SH-SY5Y (cell line): ENCODE results near the gene MUC2.

Experiments used
- GATA2 ChIP-seq: IDR thresholded peaks from 2 replicates; pipeline ENCODE4 v1.6.1; 2011; ENCODE audit warnings: mild to moderate bottlenecking, low read depth, low read length
- GATA3 ChIP-seq: IDR thresholded peaks from 2 replicates; pipeline ENCODE4 v1.6.1; 2011; ENCODE audit warnings: low read depth, mild to moderate bottlenecking, low read length, moderate library complexity

Gene MUC2

GRCh38 chr11:1118755-1119603 is 44.3 kb downstream of the MUC2 start:
- TF ChIP-seq GATA3, result no peak
- TF ChIP-seq GATA2, result no peak

GRCh38 chr11:1119604-1120146 is 45.0 kb downstream of the MUC2 start:
- TF ChIP-seq GATA2 (no peak), GATA3 (no peak)

- no peak for TF ChIP-seq GATA3
- no peak for TF ChIP-seq GATA2
These were observed 46.1 kb downstream of the MUC2 start for GRCh38 chr11:1120532-1121330.

- no peak for TF ChIP-seq GATA3
- no peak for TF ChIP-seq GATA2
These were observed 46.7 kb downstream of the MUC2 start for GRCh38 chr11:1121331-1121812.

- no peak for TF ChIP-seq GATA3
- TF ChIP-seq GATA2, result no peak
These were observed 47.4 kb downstream of the MUC2 start for GRCh38 chr11:1121813-1122663.

DNA sequence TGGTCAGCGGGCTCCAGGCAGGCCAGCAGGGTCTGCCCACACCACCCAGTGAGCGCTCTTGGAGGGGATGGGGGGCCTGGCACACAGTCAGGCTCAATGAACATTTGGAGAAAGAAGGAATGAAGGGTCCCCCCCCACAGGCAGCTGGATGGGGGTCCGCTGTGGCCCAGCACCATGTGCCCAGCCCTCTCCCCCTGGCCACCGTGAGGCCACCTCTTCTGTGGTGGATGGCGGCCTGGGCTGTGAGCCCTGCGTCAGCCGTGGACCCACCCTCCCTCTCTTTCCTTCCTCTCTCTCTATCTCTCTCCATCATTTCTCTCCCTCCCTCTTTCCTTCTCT is 48.0 kb downstream of the MUC2 start:
- no peak for TF ChIP-seq GATA3
- TF ChIP-seq GATA2, result no peak

DNA sequence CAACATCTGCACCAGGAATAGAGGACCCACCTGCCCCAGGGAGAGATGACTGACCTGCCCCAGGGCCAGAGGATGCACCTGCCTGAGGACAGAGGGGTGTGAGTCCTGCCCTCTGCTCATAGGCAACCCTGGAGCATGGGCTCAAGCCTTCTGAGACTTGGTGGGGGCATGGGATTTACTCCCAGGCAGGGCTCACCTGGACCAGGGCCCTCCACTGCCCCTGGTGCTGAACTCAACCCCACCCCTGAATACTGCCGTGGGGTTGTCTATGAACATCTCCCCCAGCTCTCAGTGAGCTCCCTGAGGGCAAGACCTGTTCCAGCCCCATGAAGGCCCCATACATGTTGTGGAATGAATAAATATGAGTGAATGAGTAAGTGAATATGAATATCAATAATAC is 49.3 kb downstream of the MUC2 start:
- TF ChIP-seq GATA3 (no peak), GATA2 (no peak)
